ENCODE data around the gene NGF.

DNA sequence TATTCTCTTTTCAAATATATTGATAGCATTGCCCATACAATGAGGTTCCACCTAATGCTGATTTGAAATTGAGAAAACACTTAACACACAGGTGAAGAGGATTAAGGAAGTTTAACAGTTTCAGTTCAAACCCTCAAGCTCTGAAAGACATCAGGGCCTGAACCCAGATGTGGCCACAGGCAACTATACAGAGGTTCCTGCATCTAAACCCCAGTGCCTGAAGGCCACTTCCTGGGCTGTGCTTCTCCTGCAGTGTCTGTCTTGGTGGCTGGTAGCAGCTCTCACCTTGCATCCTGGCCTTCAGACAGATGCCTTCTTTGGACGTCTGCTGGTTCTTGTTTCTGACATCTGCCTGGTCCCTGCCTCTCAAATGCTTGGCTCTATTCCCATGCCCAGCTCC, 25.1 kb upstream of the NGF start:
- TF ChIP-seq CTCF (conservative IDR thresholded peaks at IDR 0.05) (no peak), ZFX (IDR thresholded peaks at IDR 0.05) (no peak)
